GM21423 (cell line): ENCODE results near the gene ANKRD44.
A peak's percentile ranks its signal among the peaks of the same experiment; 100 is the strongest.

ENCODE experiments used
- ATAC-seq: cut with Tn5 transposase; IDR thresholded peaks from one replicate; pipeline ENCODE4 v1.9.1; 2021; ENCODE audit warnings: mild to moderate bottlenecking, moderate library complexity; ENCODE audit not compliant: unreplicated experiment

Gene ANKRD44

GRCh38 chr2:197322724-197323720 is 12.4 kb upstream of the ANKRD44 start:
- ATAC-seq: peak; percentile 39

- ATAC-seq: no peak
These were observed 11.6 kb upstream of the ANKRD44 start for GRCh38 chr2:197322143-197322542.

- ATAC-seq: no peak
These were observed 4.8 kb upstream of the ANKRD44 start for GRCh38 chr2:197315371-197315770.

- ATAC-seq: no peak
These were observed 1.6 kb upstream of the ANKRD44 start for GRCh38 chr2:197312186-197312585.

GRCh38 chr2:197311421-197312033 is 947 bp upstream of the ANKRD44 start:
- no peak for ATAC-seq

- ATAC-seq: no peak
These were observed 424 bp upstream of the ANKRD44 start for GRCh38 chr2:197310987-197311420.

- ATAC-seq: no peak
These were observed 819 bp downstream of the ANKRD44 start for GRCh38 chr2:197309691-197310231.

GRCh38 chr2:197308996-197309690 is 1.4 kb downstream of the ANKRD44 start:
- ATAC-seq: no peak

- ATAC-seq: no peak
These were observed 2.0 kb downstream of the ANKRD44 start for GRCh38 chr2:197308585-197308984.

- peak; percentile 27 for ATAC-seq
These were observed 2.6 kb downstream of the ANKRD44 start for GRCh38 chr2:197307933-197308521.

GRCh38 chr2:197307236-197307932 is 3.2 kb downstream of the ANKRD44 start:
- no peak for ATAC-seq

GRCh38 chr2:197306696-197307040 is 3.9 kb downstream of the ANKRD44 start:
- ATAC-seq: no peak

GRCh38 chr2:197306024-197306695 is 4.4 kb downstream of the ANKRD44 start:
- ATAC-seq: no peak

- ATAC-seq: peak; percentile 35
These were observed 6.0 kb downstream of the ANKRD44 start for GRCh38 chr2:197304556-197305011.

- no peak for ATAC-seq
These were observed 10.4 kb downstream of the ANKRD44 start for GRCh38 chr2:197300139-197300538.

GRCh38 chr2:197298609-197299008 is 12.0 kb downstream of the ANKRD44 start:
- no peak for ATAC-seq

GRCh38 chr2:197297772-197298318 is 12.7 kb downstream of the ANKRD44 start:
- no peak for ATAC-seq

- no peak for ATAC-seq
These were observed 13.3 kb downstream of the ANKRD44 start for GRCh38 chr2:197297266-197297665.

- ATAC-seq: no peak
These were observed 13.7 kb downstream of the ANKRD44 start for GRCh38 chr2:197296835-197297234.
